Right kidney (tissue), 1 donor: Measurements from ENCODE around the gene HPS1.
"Not testable (repeated sequence)": the region's sequence is repeated elsewhere in the genome, so short reads cannot be mapped to it uniquely, and the experiment has no call there.

Experiments used
- DNase-seq: peaks from one replicate; pipeline ENCODE4 v3.0.0-alpha.2; 2016

The HPS1 gene

GRCh38 chr10:98391578-98391991, 55.1 kb downstream of the HPS1 start:
- no peak for DNase-seq

DNA sequence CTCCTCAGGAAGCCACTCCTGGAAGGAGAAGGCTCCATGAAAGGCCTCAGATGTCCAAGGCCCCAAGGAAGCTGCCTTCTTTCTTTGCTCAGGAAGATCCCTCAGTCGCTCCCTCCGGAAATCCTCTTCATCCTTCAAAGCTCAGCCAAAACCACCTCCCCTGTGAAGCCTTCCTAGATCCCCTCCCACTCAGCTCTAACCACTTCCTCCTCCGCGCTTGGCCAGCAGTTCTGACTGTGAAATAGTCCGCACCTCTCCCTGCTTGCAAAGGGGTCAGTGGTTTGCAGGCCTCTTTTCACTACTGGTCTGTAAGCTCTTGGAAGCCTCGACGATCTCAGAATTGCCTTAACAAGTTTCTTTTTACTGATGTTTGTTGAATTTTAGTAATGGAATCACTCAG, 55.7 kb downstream of the HPS1 start:
- DNase-seq, result no peak

GRCh38 chr10:98390406-98390805, 56.3 kb downstream of the HPS1 start:
- DNase-seq, result no peak

DNA sequence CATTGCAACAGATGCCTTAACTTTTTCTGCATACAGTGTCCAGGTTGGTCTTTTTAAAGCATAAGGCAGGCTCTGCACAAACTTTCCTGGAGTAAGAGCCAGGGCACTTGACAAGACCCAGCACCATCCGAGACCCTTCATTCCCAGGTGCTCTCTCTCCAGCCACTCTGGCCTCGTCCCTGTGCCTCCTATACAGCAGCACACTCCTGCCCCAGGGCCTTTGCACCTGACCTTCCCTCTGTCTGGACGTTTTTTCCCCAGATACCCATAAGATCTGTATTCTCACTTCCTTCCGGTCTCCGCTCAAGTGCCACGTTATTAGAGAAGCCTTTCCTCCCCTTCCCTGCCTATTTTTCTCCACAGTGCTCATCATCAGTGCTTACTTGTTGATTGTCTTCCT, 57.3 kb downstream of the HPS1 start:
- DNase-seq, result no peak

GRCh38 chr10:98388101-98388655, 58.6 kb downstream of the HPS1 start:
- no peak for DNase-seq

- DNase-seq, result no peak
Measured at GRCh38 chr10:98384531-98385133, 62.1 kb downstream of the HPS1 start.

DNA sequence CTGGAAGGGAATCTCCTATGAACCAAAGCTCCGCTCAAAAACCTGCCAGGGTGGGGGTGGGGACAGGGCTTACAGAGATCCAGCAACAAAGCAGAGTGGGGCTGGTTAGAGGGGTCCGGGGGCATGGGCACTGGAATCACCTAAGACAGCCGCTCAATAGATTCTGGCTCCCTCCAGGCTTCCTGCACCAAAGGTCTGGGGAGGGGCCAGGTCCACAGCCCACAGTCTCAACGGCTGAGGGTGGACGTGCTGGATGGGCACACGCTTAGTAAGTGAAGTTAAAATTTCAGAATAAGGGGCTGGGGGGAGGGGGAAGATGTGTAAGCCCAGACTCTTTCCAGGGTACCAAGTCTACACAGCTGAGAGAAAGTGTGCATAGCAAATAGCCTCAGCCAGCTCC, 62.9 kb downstream of the HPS1 start:
- DNase-seq, result no peak

- DNase-seq, result not testable (repeated sequence)
Measured at GRCh38 chr10:98383134-98383667, 63.5 kb downstream of the HPS1 start.

- DNase-seq, result no peak
Measured at GRCh38 chr10:98382691-98383101, 64.0 kb downstream of the HPS1 start.

DNA sequence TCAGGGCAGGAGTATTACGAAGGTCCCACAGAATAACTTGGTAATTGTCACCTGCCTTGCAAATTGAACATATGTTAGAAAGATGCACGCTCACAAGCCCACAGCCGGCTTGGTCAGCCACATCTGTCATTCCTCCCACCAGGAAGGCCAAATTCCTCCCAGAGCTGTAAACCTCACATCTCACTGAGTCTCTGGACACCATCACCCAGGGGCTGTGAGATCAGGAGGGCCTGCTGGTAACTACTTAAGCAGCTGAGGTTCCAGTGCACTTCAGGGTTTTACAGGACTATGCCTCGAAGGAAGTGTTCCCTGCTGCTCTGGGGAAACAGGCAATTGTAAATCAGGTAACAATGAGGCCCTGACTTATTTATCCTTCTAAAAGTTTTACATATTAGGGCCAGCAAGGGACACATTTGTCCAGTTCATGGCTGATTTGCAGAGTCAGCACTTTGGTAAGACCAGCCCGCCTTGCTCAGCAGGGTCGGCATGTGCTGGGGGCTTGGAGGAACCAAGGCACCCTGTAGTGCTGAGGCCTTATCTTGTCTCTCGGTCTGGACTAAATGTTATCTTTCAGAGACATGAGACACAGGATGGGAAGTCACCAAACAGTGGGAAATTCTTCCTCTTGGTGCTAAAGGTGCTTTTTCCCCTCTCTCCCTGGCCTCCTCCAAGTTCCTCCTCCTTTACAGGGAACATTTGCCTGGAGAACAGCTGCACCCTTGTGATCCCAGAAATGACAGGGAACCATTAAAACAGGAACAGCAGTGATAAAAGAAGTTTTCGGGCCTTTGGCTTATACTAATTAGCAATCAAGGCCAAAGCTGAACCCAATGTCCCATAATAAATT, 66.0 kb downstream of the HPS1 start:
- DNase-seq, result no peak

- DNase-seq, result no peak
Measured at GRCh38 chr10:98378722-98379121, 68.0 kb downstream of the HPS1 start.

GRCh38 chr10:98377536-98377935, 69.2 kb downstream of the HPS1 start:
- no peak for DNase-seq

DNA sequence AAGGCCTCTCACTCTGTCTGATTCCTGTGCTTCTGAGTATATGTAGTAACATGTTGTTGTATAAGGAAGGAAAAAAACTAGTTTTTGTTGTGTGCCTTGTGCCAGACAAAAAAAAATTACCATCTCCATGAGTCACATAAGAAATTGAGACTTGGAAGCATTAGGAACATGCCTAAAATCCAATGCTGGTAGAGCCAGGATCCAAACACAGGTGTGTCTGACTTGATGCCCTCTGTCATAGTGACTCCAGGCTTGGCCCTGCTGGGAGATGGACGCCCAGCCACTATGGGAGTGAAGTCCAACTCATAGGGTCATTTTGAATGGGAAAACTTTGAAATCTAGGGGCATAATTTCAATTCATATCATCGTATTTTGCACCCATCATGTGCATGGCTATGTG, 69.7 kb downstream of the HPS1 start:
- no peak for DNase-seq

DNA sequence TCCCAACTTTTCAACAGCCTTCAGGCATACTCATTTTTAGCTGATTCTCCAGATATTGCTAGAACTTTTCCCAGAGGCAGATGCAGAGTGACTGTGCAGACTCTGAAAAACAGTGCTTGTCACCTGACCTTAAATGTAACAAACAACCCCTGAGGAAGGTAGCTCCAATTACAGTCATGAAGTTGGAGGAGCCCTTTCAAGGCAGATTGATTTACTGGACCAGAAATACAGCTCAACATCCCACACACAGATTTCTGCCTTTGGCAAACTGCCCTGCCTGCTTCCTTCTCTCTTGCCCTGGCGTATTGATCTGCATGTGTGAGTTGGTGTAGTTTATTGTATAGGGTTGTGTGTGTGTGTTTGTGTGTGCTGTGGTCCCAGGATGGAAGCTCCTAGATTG, 70.2 kb downstream of the HPS1 start:
- no peak for DNase-seq

- DNase-seq, result no peak
Measured at GRCh38 chr10:98374217-98374985, 72.3 kb downstream of the HPS1 start.

GRCh38 chr10:98373260-98374040, 73.3 kb downstream of the HPS1 start:
- DNase-seq, result no peak

DNA sequence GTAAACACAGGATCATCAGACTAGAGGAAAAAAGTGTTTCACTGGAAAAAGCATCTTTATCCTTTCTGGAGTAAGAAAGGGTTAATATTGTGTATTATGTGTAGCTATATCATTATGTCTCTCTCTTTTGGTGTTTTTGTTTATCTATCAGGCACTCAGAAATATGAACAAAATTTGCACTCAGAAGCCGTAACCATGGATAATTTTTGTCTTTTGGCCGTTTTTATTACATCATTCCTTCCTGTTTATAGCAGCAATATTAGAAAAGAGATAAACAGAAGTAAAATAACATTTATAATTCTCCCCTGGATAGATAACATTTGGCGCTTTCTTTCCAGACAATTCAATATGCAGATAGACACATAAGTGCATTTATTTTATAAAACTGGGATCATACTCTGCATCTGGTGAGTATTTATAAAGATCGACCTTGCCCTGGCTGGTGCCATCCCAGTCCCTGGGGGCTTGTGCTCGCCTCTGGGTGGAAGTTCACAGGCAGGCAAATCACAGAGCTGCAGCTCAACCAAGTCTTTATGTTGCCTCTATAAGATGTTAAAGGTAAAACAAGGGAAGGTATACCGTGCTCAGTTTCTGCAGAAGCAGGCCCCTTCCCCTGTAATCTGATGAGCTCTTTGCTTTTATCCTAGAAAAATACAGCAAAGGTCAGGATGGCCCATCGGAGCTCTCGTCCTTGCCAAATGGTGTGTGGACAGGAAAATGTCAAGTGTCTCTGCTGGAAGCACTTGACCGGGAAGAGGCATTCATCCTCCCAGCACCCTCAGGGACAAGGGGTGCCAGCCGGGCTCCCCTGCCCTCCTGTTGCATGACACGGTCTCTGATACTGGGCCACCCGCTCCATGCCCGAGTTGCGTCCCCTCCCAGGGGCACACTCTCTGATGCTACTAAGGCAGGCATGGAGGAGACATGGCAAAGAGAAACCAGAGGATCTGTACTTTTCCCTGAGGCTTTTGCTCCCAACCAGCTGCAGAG, 75.6 kb downstream of the HPS1 start:
- DNase-seq, result no peak

- no peak for DNase-seq
Measured at GRCh38 chr10:98369801-98370200, 76.9 kb downstream of the HPS1 start.

- DNase-seq, result no peak
Measured at GRCh38 chr10:98368644-98369043, 78.1 kb downstream of the HPS1 start.

GRCh38 chr10:98367604-98368451, 78.9 kb downstream of the HPS1 start:
- no peak for DNase-seq
